Measurements from ENCODE around the gene FAM124A.
"Not testable (repeated sequence)": the region's sequence is repeated elsewhere in the genome, so short reads cannot be mapped to it uniquely, and the experiment has no call there.

The FAM124A gene

DNA sequence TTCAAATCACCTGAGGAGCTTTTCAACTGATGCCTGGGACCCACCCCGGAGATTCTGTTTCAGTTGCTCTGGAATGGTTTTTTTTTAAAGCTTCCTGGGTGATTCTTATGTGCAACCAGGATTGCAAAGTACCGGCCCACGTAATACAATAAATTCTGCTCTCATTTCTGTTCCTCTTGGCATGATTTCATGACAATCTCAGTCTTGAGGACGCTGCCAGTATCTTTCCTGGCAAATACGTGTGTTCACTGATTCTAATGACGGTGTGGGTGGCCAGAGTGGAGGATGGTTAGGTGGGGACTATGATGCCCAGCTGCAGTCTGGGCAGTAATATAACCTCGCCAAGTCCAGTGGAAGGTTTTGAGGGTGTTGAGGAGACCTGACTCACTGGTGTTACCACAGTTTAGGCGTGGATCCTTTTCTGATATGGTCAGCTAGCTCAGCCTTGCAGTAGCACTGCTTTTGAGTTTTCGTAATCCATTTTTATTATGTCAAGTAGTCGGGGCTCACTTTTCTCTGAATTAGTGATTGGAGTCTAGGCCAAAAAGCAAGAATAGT lies 49.4 kb downstream of the FAM124A start:
- no peak for DNase-seq (ENCODE audit: low spot score)

- DNase-seq (ENCODE audit: low spot score): no peak
Measured at GRCh38 chr13:51275101-51275500, 52.9 kb downstream of the FAM124A start.

GRCh38 chr13:51276636-51277035 lies 54.4 kb downstream of the FAM124A start:
- DNase-seq (ENCODE audit: low spot score): no peak

DNA sequence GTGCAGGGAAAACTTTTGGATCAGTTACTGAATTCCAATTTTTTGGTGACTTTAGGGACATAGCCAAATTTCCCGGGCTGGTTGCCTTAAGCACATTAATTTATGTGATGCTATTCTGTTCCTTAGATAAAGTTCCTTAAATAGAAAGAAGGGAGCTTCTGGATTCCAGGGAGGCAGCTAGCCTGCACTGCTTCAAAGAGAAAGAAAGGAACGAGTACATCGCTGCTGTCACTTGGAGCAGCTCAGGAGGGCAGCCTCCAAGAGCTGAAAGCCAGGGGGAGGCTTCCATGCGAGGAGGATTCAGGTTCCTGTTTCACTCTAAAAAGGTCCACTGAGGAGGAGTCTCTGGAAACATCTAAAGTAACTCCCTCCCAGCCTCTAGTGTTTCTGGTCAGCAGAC lies 55.7 kb downstream of the FAM124A start:
- no peak for DNase-seq (ENCODE audit: low spot score)

GRCh38 chr13:51278426-51279130 lies 56.4 kb downstream of the FAM124A start:
- DNase-seq (ENCODE audit: low spot score): no peak

- no peak for DNase-seq (ENCODE audit: low spot score)
Measured at GRCh38 chr13:51280379-51280940, 58.3 kb downstream of the FAM124A start.

GRCh38 chr13:51282322-51282721 lies 60.1 kb downstream of the FAM124A start:
- DNase-seq (ENCODE audit: low spot score): no peak

DNA sequence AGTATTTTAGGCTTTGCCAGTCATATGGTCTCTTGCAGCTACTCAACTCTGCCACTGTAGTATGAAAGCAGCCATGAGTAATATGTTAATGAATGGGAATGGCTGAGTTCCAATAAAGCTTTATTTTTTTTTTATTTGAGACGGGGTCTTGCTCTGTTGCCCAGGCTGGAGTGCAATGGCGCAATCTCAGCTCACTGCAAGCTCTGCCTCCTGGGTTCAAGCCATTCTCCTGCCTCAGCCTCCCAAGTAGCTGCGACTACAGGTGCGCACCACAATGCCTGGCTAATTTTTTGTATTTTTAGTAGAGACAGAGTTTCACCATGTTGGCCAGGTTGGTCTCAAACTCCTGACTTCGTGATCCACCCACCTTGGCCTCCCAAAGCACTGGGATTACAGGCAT lies 60.7 kb downstream of the FAM124A start:
- not testable (repeated sequence) for DNase-seq (ENCODE audit: low spot score)

DNA sequence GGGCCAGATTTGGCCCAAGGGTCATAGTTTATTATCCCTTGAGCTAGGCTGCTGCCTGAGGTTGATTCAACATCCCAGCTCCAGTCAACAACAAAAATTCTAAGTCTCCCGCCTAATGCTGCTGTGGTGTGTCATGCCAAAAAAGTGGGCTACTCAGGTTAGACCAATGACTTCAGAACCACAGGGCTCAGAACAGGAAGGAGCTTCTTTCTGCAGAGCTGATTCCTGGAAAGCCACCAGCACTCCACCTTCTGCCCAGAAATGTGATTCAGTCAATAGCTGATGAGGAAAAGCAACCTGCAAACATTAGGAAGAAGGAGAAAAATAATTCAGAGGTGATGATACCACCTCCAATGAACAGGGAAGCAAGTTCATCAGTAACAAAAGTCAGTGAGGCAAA lies 61.2 kb downstream of the FAM124A start:
- no peak for DNase-seq (ENCODE audit: low spot score)

GRCh38 chr13:51284339-51284738 lies 62.1 kb downstream of the FAM124A start:
- no peak for DNase-seq (ENCODE audit: low spot score)

- DNase-seq (ENCODE audit: low spot score): peak; percentile 70
Measured at GRCh38 chr13:51286135-51287002, 64.2 kb downstream of the FAM124A start.

DNA sequence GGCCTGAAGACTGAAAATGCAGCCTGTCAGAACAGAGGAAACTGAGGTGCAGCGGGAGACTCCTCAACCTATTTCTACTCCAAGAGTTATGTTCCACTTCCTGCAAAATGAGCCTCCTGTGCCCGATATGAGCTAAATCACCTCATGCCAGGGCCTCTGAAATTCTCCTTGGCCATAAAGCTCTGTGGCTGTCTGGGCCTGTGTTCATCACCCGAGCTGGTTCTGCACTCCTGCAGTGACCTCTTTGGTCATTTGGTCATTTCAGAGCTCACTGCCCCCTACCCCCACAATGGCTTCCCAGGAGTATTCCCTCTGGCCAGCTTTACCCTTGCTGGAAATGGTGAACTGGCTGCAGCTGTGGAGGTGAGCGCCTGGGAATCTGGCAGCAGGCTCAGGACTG lies 65.6 kb downstream of the FAM124A start:
- DNase-seq (ENCODE audit: low spot score): no peak

- not testable (repeated sequence) for DNase-seq (ENCODE audit: low spot score)
Measured at GRCh38 chr13:51288254-51288653, 66.1 kb downstream of the FAM124A start.

GRCh38 chr13:51291341-51291740 lies 69.1 kb downstream of the FAM124A start:
- DNase-seq (ENCODE audit: low spot score): no peak

GRCh38 chr13:51292000-51292565 lies 69.9 kb downstream of the FAM124A start:
- no peak for DNase-seq (ENCODE audit: low spot score)

GRCh38 chr13:51297556-51297955 lies 75.4 kb downstream of the FAM124A start:
- no peak for DNase-seq (ENCODE audit: low spot score)

GRCh38 chr13:51298812-51299211 lies 76.6 kb downstream of the FAM124A start:
- no peak for DNase-seq (ENCODE audit: low spot score)

DNA sequence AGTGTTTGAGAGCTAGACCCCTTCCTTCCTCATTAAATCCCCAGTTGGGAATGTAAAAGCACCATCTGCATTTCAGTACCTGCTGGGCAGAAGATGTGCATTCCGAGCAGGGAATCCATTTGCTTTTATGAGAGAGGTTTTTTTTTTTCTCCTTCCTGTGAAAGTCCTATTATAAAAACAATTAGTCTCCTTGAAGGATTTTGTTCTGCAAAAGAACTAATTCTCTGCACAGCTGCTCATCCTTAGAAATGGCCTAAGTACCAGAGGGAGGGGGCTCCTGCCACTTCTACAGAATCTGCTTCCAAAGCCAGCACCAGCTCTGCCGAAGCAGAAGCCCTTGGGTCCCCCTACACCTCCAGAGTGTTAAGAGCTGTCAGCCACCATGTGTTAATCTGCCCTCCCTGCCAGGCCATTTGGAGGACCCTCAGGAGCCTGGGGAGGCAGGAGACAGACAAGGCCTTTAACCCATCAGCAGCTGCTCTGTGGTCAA lies 80.9 kb downstream of the FAM124A start:
- DNase-seq (ENCODE audit: low spot score): no peak

- DNase-seq (ENCODE audit: low spot score): no peak
Measured at GRCh38 chr13:51303882-51304281, 81.7 kb downstream of the FAM124A start.

DNA sequence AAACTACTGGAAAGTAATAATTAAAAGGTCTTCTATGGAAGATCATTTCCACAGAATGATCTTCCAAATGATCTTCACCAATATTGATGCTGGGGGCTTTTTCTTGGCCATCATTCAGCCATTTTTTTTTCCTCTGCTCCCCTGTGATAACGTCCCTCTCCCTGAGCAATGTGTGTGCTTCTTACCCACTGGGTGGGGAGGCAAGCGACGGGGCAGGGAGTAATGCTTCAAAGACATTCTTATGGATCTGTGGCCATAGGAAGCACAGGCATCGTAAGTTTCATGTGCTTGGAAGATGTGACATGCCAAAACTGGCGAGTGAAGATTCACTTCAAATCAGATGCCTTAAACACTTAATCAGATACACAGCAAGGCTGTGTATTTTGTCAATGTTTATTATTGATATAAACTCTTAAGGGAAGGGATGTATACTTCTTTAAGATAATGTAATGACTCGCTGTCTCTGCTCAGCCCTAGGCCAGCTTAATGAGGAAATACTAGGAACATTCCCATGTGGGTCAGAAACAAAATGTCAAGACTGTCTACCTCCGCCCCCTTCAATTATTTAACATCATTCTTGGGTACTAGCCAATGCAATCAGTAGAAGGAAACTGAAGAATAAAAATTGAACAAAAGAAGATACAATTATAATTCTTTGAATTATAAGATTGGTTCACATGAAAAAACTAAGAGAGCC lies 83.2 kb downstream of the FAM124A start:
- DNase-seq (ENCODE audit: low spot score): no peak

GRCh38 chr13:51308781-51309180 lies 86.6 kb downstream of the FAM124A start:
- no peak for DNase-seq (ENCODE audit: low spot score)

DNA sequence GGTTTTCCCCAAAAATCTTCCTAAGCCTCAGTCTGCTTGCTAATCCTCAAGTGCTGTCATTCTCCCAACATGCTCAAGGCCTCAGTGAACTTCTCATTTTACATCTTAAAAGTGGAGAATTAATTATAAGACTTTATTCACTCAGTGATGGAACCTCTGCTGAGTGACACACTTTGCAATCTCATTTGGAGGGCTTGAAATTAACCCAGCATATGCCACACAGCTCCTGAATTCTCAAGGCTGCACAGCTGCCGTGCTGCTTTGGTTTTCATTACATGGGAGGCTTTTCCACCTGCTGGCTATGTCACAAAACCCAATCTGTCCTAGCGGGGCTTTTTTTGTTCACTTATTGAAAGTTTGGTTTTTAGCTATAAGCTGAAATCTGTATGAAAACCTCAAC lies 89.0 kb downstream of the FAM124A start:
- DNase-seq (ENCODE audit: low spot score): no peak
